Trophoblast cell (in vitro differentiated cells and primary cell): ENCODE measurements around the gene CH25H.
A peak's percentile ranks its signal among the peaks of the same experiment; 100 is the strongest.

ENCODE experiments used
- DNase-seq, 2 donors: peaks; one replicate each; pipeline ENCODE4 v3.0.0-alpha.2; 2016
- H2AFZ ChIP-seq: 2 replicates; pipeline ENCODE4 v1.6.1; 2013; ENCODE audit warnings: low read length, moderate library complexity, mild to moderate bottlenecking; ENCODE audit not compliant: insufficient read depth, poor library complexity
- H2AK5ac ChIP-seq: 2 replicates; pipeline ENCODE4 v1.6.1; 2013; ENCODE audit warnings: mild to moderate bottlenecking, low read length
- H2BK120ac ChIP-seq: 2 replicates; pipeline ENCODE4 v1.6.1; 2013; ENCODE audit warnings: low read length, mild to moderate bottlenecking, moderate library complexity; ENCODE audit not compliant: insufficient read depth, poor library complexity
- H2BK12ac ChIP-seq: 2 replicates; pipeline ENCODE4 v1.6.1; 2013; ENCODE audit warnings: mild to moderate bottlenecking, low read length, moderate library complexity
- H2BK5ac ChIP-seq: 2 replicates; pipeline ENCODE4 v1.6.1; 2013; ENCODE audit warnings: low read length, low read depth, moderate library complexity, mild to moderate bottlenecking; ENCODE audit not compliant: poor library complexity
- H3K14ac ChIP-seq: 2 replicates; pipeline ENCODE4 v1.6.1; 2013; ENCODE audit warnings: mild to moderate bottlenecking, low read length
- H3K18ac ChIP-seq: 2 replicates; pipeline ENCODE4 v1.6.1; 2013; ENCODE audit warnings: mild to moderate bottlenecking, low read length
- H3K23ac ChIP-seq: 2 replicates; pipeline ENCODE4 v1.6.1; 2013; ENCODE audit warnings: low read length
- H3K27ac ChIP-seq: 2 replicates; pipeline ENCODE4 v1.5.1; 2013; ENCODE audit warnings: low read depth, mild to moderate bottlenecking, inconsistent platforms, low read length, moderate library complexity
- H3K27me3 ChIP-seq: 2 replicates; pipeline ENCODE4 v1.6.1; 2013; ENCODE audit warnings: inconsistent platforms, mild to moderate bottlenecking, low read length, moderate library complexity; ENCODE audit not compliant: insufficient read depth
- H3K36me3 ChIP-seq, 2 experiments: 1 replicate in 1 of 2; 2 replicates in 1 of 2; pipeline ENCODE4 v1.6.1; 2013; ENCODE audit warnings: low read length in 2 of 2, mild to moderate bottlenecking in 2 of 2, moderate library complexity in 1 of 2; ENCODE audit not compliant: insufficient read depth in 2 of 2, control insufficient read depth in 1 of 2
- H3K4ac ChIP-seq: 2 replicates; pipeline ENCODE4 v1.6.1; 2013; ENCODE audit warnings: low read depth, mild to moderate bottlenecking, low read length, moderate library complexity
- H3K4me1 ChIP-seq, 2 experiments: 1 replicate in 1 of 2; 2 replicates in 1 of 2; pipeline ENCODE4 v1.6.1; 2013; ENCODE audit warnings: low read length in 2 of 2, mild to moderate bottlenecking in 2 of 2, moderate library complexity in 1 of 2; ENCODE audit not compliant: insufficient read depth in 2 of 2, control insufficient read depth in 1 of 2
- H3K4me2 ChIP-seq: 2 replicates; pipeline ENCODE4 v1.6.1; 2013; ENCODE audit warnings: inconsistent platforms, mild to moderate bottlenecking, low read length, moderate library complexity
- H3K4me3 ChIP-seq: 2 replicates; pipeline ENCODE4 v1.5.1; 2013; ENCODE audit warnings: mild to moderate bottlenecking, low read depth, low read length, inconsistent platforms
- H3K79me1 ChIP-seq: one replicate; pipeline ENCODE4 v1.6.1; 2013; ENCODE audit warnings: low read length
- H3K79me2 ChIP-seq: 2 replicates; pipeline ENCODE4 v1.6.1; 2013; ENCODE audit warnings: low read length, mild to moderate bottlenecking; ENCODE audit not compliant: control insufficient read depth, insufficient read depth, poor library complexity
- H3K9ac ChIP-seq: 2 replicates; pipeline ENCODE4 v1.6.1; 2013; ENCODE audit warnings: mild to moderate bottlenecking, low read length
- H3K9me3 ChIP-seq: 2 replicates; pipeline ENCODE4 v1.6.1; 2013; ENCODE audit warnings: low read depth, mild to moderate bottlenecking, control low read depth, inconsistent platforms, low read length; ENCODE audit not compliant: insufficient read depth
- H4K12ac ChIP-seq: 2 replicates; pipeline ENCODE4 v1.6.1; 2013; ENCODE audit warnings: low read depth, mild to moderate bottlenecking, low read length, moderate library complexity
- H4K8ac ChIP-seq: 2 replicates; pipeline ENCODE4 v1.6.1; 2013; ENCODE audit warnings: low read depth, mild to moderate bottlenecking, low read length, moderate library complexity
- H4K91ac ChIP-seq: one replicate; pipeline ENCODE4 v1.6.1; 2013; ENCODE audit warnings: low read depth, mild to moderate bottlenecking, low read length, moderate library complexity
- WGBS: extraction: QIAGEN DNeasy Blood & Tissue Kit; methylation state at CpG from one replicate; pipeline ENCODE4 v1.1.7; 2013; ENCODE audit warnings: missing lambda C conversion rate; ENCODE audit not compliant: insufficient read length, insufficient coverage; ENCODE audit errors: extremely low coverage; 5-methylcytosine and 5-hydroxymethylcytosine counted together

The CH25H gene

DNA sequence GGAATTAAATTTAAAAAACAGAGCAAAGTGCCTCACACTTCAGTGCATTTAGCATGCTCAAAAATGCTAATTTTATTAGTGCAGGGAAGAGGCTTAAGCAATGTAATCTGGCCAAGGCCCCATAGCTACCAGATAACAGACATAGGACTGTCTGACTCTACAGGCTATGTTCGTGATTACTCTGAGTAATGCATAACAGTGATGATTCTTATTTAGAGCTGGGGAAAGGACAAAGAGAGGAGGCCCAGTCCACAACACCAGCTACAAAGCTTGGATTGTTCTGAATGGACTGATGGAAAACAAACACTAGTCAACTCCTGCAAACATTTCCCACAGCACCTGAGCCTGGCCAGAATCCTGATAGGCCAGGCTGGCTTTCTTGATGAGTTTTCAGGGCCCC is 8.4 kb upstream of the CH25H start:
- Histone ChIP-seq H3K36me3 (peaks cover 0 to 2% of the 10 kb centered on the region in 2 experiments), H3K9ac (no peak overlapping the region), H3K27me3 (no peaks in the 10 kb centered on the region), H3K23ac (no peak overlapping the region), H2AFZ (no peak overlapping the region), H3K9me3 (no peaks in the 10 kb centered on the region), H2BK5ac (no peak overlapping the region), H4K8ac (no peak overlapping the region), H2BK120ac (no peak overlapping the region), H3K4me2 (no peak overlapping the region), H3K4ac (no peak overlapping the region), H3K18ac (no peak overlapping the region), H3K79me2 (no peaks in the 10 kb centered on the region), H3K4me1 (no peaks in the 10 kb centered on the region), H2BK12ac (no peak overlapping the region), H4K12ac (no peak overlapping the region), H3K4me3 (no peak overlapping the region), H3K14ac (no peak overlapping the region), H3K79me1 (no peaks in the 10 kb centered on the region), H3K27ac (no peak overlapping the region), H4K91ac (no peak overlapping the region), H2AK5ac (no peak overlapping the region)
- DNase-seq = no peak
- no CpG with 5 or more reads among the region's 1 CpG for WGBS

DNA sequence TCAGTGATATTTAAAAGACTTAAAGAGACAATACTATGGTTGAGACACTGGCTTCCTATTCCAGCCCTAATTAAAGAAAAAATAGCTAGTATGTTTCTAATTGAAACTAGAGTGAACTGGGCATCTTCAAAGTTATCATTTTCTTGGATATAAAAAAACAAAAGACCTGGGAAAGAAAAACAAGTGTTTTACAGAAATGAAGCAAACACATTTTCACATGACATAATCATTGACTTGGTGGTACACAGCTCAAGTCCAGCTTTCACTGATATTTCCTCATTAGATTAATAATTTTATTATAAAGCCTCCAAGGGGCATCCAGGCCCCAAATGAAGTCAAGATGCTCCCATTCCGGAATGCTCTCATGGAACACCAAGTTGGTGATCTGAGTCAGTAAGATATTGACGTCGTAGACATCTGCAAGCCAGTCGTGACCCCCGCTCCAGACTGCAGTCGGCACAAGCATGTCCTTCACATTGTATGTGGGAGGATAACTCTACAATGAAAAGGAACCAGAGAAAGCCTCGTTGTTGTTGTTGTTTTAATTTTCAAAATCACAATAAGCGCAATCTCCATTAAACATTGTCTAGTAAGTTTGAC is 7.5 kb upstream of the CH25H start:
- no peaks in the 10 kb centered on the region for H3K9me3 ChIP-seq
- no peak overlapping the region for H3K23ac ChIP-seq
- H3K79me2 ChIP-seq = no peaks in the 10 kb centered on the region
- no peak overlapping the region for H2AK5ac ChIP-seq
- H4K91ac ChIP-seq = no peak overlapping the region
- H4K8ac ChIP-seq = no peak overlapping the region
- DNase-seq = no peak
- H3K27ac ChIP-seq = no peak overlapping the region
- no peaks in the 10 kb centered on the region for H3K27me3 ChIP-seq
- no peak overlapping the region for H2BK5ac ChIP-seq
- H2BK12ac ChIP-seq = no peak overlapping the region
- H2AFZ ChIP-seq = no peak overlapping the region
- WGBS = no CpG with 5 or more reads among the region's 8 CpGs
- no peak overlapping the region for H3K14ac ChIP-seq
- H3K36me3 ChIP-seq = peaks cover 0 to 2% of the 10 kb centered on the region in 2 experiments
- no peak overlapping the region for H3K4me2 ChIP-seq
- H3K9ac ChIP-seq = no peak overlapping the region
- no peak overlapping the region for H3K4me3 ChIP-seq
- H2BK120ac ChIP-seq = no peak overlapping the region
- H3K4me1 ChIP-seq = no peaks in the 10 kb centered on the region
- H3K79me1 ChIP-seq = no peaks in the 10 kb centered on the region
- no peak overlapping the region for H4K12ac ChIP-seq
- H3K4ac ChIP-seq = no peak overlapping the region
- H3K18ac ChIP-seq = no peak overlapping the region

DNA sequence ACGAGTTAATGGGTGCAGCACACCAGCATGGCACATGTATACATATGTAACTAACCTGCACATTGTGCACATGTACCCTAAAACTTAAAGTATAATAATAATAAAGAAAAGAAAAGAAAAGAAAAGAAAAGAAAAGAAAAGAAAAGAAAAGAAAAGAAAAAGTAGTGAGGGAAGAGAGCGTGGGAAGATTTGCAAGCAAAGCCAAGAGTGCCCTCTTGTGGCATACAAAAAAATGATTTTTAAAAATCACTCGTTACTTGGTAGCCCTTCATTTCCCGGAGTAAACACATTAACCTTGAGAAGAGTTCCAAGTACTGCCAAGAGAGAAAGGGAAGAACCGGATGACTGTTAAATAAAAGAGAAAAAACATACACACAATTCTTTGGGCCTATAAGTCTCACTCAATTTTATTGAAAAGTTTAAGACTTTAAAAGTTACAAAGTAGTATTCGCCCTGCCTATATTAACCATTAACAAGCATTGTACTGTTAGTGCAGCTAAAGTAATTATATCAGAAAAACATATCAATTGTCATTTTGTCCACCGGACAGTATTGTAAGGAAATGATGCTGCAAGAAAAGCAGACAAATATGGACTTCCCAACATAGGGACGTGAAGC is 6.2 kb upstream of the CH25H start:
- H4K8ac ChIP-seq = no peak overlapping the region
- H3K9ac ChIP-seq = no peak overlapping the region
- no peak overlapping the region for H3K4me3 ChIP-seq
- H3K79me1 ChIP-seq = no peaks in the 10 kb centered on the region
- no peak overlapping the region for H3K18ac ChIP-seq
- H2BK120ac ChIP-seq = no peak overlapping the region
- H3K27ac ChIP-seq = no peak overlapping the region
- peaks cover 0 to 2% of the 10 kb centered on the region in 2 experiments for H3K36me3 ChIP-seq
- no peak overlapping the region for H4K12ac ChIP-seq
- H2AFZ ChIP-seq = no peak overlapping the region
- no peak overlapping the region for H3K4ac ChIP-seq
- H3K4me2 ChIP-seq = no peak overlapping the region
- H3K23ac ChIP-seq = no peak overlapping the region
- H2AK5ac ChIP-seq = no peak overlapping the region
- no peaks in the 10 kb centered on the region for H3K79me2 ChIP-seq
- no CpG with 5 or more reads among the region's 8 CpGs for WGBS
- H2BK12ac ChIP-seq = no peak overlapping the region
- peaks cover 1% of the 10 kb centered on the region in 2 experiments for H3K4me1 ChIP-seq
- H3K9me3 ChIP-seq = no peaks in the 10 kb centered on the region
- no peak overlapping the region for H2BK5ac ChIP-seq
- peak in 1 of 2 donors; percentile 69 for DNase-seq
- no peak overlapping the region for H3K14ac ChIP-seq
- no peak overlapping the region for H4K91ac ChIP-seq
- H3K27me3 ChIP-seq = peaks cover 4% of the 10 kb centered on the region

DNA sequence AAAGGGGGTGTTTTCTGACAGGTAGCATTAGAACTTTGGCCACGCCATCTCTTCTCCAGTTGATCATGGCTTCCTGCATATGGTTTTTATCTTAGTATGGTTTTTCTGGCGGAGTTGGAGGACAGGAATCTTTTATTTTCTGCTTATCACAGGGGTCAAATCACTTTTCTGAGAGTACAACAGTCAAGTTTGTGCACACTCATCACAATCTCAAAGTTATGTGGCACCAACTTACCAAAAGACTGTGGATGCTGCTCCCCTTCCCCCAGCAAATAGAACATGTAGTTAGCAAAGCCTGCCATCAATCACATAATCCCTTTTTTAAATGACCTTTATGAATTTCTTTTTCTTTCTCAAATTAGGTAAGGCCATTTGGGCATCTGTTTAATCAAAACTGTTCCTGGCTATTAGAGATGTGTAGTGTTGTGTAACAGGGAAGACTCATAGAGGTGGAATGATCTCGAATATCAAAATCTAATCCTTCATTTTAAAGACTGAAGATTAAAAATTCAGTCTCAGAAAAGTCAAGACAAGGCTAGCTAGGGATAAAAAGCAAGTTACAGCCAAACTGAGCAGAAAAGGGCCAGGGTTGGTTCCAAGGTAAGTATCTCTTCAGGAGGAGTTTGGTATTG is 3.8 kb upstream of the CH25H start:
- Histone ChIP-seq H2AFZ (no peak overlapping the region), H3K9ac (no peak overlapping the region), H3K4me3 (no peak overlapping the region), H2BK5ac (no peak overlapping the region), H3K23ac (no peak overlapping the region), H3K27ac (no peak overlapping the region), H2BK120ac (no peak overlapping the region), H3K14ac (no peak overlapping the region), H2BK12ac (no peak overlapping the region), H4K8ac (no peak overlapping the region), H3K18ac (no peak overlapping the region), H4K12ac (no peak overlapping the region), H3K4me1 (peaks cover 6 to 7% of the 10 kb centered on the region in 2 experiments), H3K36me3 (peaks cover 0 to 2% of the 10 kb centered on the region in 2 experiments), H4K91ac (no peak overlapping the region), H3K4ac (no peak overlapping the region), H3K4me2 (no peak overlapping the region), H3K9me3 (peaks cover 4% of the 10 kb centered on the region), H3K79me2 (no peaks in the 10 kb centered on the region), H3K27me3 (peaks cover 25% of the 10 kb centered on the region), H3K79me1 (no peaks in the 10 kb centered on the region), H2AK5ac (no peak overlapping the region)
- DNase-seq = no peak
- WGBS = no CpG with 5 or more reads among the region's 3 CpGs
